Endodermal cell (in vitro differentiated cells): Measurements from ENCODE around the gene GRIN2A. TPM values are rescaled to one million over a fixed set of nuclear protein-coding genes. Genes with fewer than 3 reads are reported as not detected.
A peak's percentile ranks its signal among the peaks of the same experiment; 100 is the strongest.

Experiments
- DNase-seq: peaks from one replicate; pipeline ENCODE4 v3.0.0-alpha.2; 2017
- H3K27ac ChIP-seq: 2 replicates; pipeline ENCODE4 v1.5.1; 2013; ENCODE audit warnings: mild to moderate bottlenecking, low read depth, low read length, moderate library complexity
- H3K27me3 ChIP-seq: 2 replicates; pipeline ENCODE4 v1.6.1; 2013; ENCODE audit warnings: mild to moderate bottlenecking, low read length, moderate library complexity; ENCODE audit not compliant: insufficient read depth, control insufficient read depth, poor library complexity, severe bottlenecking
- H3K36me3 ChIP-seq: 2 replicates; pipeline ENCODE4 v1.7.0; 2013; ENCODE audit warnings: mild to moderate bottlenecking, low read length, moderate library complexity; ENCODE audit not compliant: control insufficient read depth, insufficient read depth
- H3K4me1 ChIP-seq: one replicate; pipeline ENCODE4 v1.7.0; 2013; ENCODE audit warnings: low read length; ENCODE audit not compliant: control insufficient read depth, insufficient read depth
- H3K4me3 ChIP-seq: 2 replicates; pipeline ENCODE4 v1.5.1; 2013; ENCODE audit warnings: mild to moderate bottlenecking, low read length, moderate library complexity
- H3K9ac ChIP-seq: 2 replicates; pipeline ENCODE4 v1.6.1; 2013; ENCODE audit warnings: mild to moderate bottlenecking, low read length, moderate library complexity; ENCODE audit not compliant: poor library complexity, severe bottlenecking; ENCODE audit errors: extremely low read depth
- H3K9me3 ChIP-seq: 2 replicates; pipeline ENCODE4 v1.6.1; 2013; ENCODE audit warnings: mild to moderate bottlenecking, low read length, moderate library complexity; ENCODE audit not compliant: control insufficient read depth
- H3K27ac Mint-ChIP-seq: 2 replicates; pipeline ENCODE4 v1.8.0; 2020; ENCODE audit warnings: mixed read lengths
- H3K27me3 Mint-ChIP-seq: 2 replicates; pipeline ENCODE4 v1.8.0; 2021; ENCODE audit warnings: mild to moderate bottlenecking, mixed read lengths; ENCODE audit not compliant: insufficient read depth
- H3K36me3 Mint-ChIP-seq: 2 replicates; pipeline ENCODE4 v1.8.0; 2020; ENCODE audit warnings: low read depth, mixed read lengths
- H3K4me1 Mint-ChIP-seq: 2 replicates; pipeline ENCODE4 v1.8.0; 2020; ENCODE audit warnings: mixed read lengths
- H3K4me3 Mint-ChIP-seq: 2 replicates; pipeline ENCODE4 v1.8.0; 2020; ENCODE audit warnings: mild to moderate bottlenecking, moderate library complexity, mixed read lengths
- H3K9me3 Mint-ChIP-seq: 2 replicates; pipeline ENCODE4 v1.8.0; 2020; ENCODE audit warnings: mild to moderate bottlenecking, mixed read lengths
- WGBS, 2 experiments: methylation state at CpG; one replicate each; pipeline versions ENCODE4 v1.1.5 to v1.1.7; 2013; ENCODE audit warnings: missing lambda C conversion rate in 2 of 2, mixed read lengths in 1 of 2; ENCODE audit not compliant: insufficient coverage in 1 of 2, insufficient read length in 1 of 2; 5-methylcytosine and 5-hydroxymethylcytosine counted together
- total RNA-seq, 2 donors: library from RNA; stranded (reverse); fragmentation: NEBNext Ultra II Directional in 1 of 2; extraction: Animal tissue kit (Norgen Biotek cat#: 25700) in 1 of 2; gene quantifications; 2 replicates in 1 of 2; 3 replicates in 1 of 2; pipeline ENCODE4 v1.2.1, GENCODE V29; 2021
- TF ChIP-seq, protein P1 (sequence below): fragments of 200-600 bp; sonication (generic); conservative IDR thresholded peaks from 2 replicates; pipeline ENCODE4 v1.5.0; 2021; ENCODE audit warnings: antibody characterized with exemption, mild to moderate bottlenecking

GRIN2A gene
- total RNA-seq, 2 donors from 2014 or later: 1.2 TPM

- peaks cover 11% of the 10 kb centered on the region for H3K9me3 ChIP-seq
- no peak overlapping the region for H3K4me3 ChIP-seq
- no peak for DNase-seq
- Mint-ChIP-seq H3K9me3 (peaks cover 6% of the 10 kb centered on the region), H3K4me1 (peaks cover 47% of the 10 kb centered on the region), H3K4me3 (no peak overlapping the region), H3K27me3 (peaks cover 22% of the 10 kb centered on the region), H3K27ac (peak overlapping the region; percentile 79), H3K36me3 (no peaks in the 10 kb centered on the region)
- H3K27me3 ChIP-seq: peaks cover 15% of the 10 kb centered on the region
- H3K36me3 ChIP-seq: no peaks in the 10 kb centered on the region
- peak overlapping the region; percentile 75 for H3K27ac ChIP-seq
- peaks cover 12% of the 10 kb centered on the region for H3K4me1 ChIP-seq
- WGBS, 2 experiments: 86% methylated on average over 1 of the region's 1 CpG; no CpG with 5 or more reads in 1 of the 2 experiments
- TF ChIP-seq, protein P1, sequence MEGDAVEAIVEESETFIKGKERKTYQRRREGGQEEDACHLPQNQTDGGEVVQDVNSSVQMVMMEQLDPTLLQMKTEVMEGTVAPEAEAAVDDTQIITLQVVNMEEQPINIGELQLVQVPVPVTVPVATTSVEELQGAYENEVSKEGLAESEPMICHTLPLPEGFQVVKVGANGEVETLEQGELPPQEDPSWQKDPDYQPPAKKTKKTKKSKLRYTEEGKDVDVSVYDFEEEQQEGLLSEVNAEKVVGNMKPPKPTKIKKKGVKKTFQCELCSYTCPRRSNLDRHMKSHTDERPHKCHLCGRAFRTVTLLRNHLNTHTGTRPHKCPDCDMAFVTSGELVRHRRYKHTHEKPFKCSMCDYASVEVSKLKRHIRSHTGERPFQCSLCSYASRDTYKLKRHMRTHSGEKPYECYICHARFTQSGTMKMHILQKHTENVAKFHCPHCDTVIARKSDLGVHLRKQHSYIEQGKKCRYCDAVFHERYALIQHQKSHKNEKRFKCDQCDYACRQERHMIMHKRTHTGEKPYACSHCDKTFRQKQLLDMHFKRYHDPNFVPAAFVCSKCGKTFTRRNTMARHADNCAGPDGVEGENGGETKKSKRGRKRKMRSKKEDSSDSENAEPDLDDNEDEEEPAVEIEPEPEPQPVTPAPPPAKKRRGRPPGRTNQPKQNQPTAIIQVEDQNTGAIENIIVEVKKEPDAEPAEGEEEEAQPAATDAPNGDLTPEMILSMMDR: no peak
- no peak overlapping the region for H3K9ac ChIP-seq
Observed at GRCh38 chr16:10081201-10081940, 100.9 kb downstream of the GRIN2A start.

DNA sequence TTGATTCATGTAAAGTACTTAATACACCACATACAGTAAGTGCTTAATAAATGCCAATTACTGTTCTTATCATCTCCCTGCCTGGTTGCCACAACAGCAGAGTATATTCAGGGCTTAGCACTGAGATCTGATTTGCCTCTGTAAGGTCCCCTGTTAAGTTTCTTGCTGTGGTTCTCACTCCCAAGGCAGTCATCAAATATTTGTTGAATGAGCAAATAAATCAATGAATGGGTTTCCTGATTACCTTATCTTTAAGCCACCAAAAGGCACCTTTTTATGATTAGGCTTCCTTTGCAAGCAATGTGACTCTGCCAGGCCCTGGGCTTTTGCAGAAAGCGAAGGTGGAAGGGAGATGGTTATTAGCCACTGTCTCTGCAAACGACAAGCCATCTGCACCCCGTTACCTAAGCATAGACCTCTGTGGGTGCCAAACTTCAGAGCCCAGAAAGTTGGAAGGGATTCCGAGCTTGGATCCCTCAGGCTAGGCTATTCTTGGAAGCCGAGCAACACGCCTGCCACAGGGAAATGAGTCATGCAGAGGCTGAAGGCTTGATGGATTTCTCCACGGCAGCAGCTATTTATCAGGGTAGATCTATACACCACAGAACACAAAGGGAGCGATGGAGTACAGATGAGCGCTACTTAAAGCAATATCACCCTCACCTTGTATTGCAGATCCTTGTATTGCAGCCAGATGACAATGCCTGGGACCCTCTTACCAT, 102.0 kb downstream of the GRIN2A start:
- peaks cover 6% of the 10 kb centered on the region for H3K9me3 Mint-ChIP-seq
- peaks cover 47% of the 10 kb centered on the region for H3K4me1 Mint-ChIP-seq
- Histone ChIP-seq H3K36me3 (no peaks in the 10 kb centered on the region), H3K4me1 (peaks cover 10% of the 10 kb centered on the region), H3K9ac (no peak overlapping the region), H3K27me3 (peaks cover 15% of the 10 kb centered on the region), H3K9me3 (peaks cover 11% of the 10 kb centered on the region), H3K27ac (peak overlapping the region; percentile 75), H3K4me3 (peak overlapping the region; percentile 3)
- peak; percentile 66 for DNase-seq
- 51 to 59% methylated on average over 7 to 9 of the region's 9 CpGs for WGBS, 2 experiments
- TF ChIP-seq, protein P1: no peak
- H3K27me3 Mint-ChIP-seq: peaks cover 24% of the 10 kb centered on the region
- H3K4me3 Mint-ChIP-seq: no peak overlapping the region
- H3K27ac Mint-ChIP-seq: peak overlapping the region; percentile 79
- H3K36me3 Mint-ChIP-seq: no peaks in the 10 kb centered on the region

DNA sequence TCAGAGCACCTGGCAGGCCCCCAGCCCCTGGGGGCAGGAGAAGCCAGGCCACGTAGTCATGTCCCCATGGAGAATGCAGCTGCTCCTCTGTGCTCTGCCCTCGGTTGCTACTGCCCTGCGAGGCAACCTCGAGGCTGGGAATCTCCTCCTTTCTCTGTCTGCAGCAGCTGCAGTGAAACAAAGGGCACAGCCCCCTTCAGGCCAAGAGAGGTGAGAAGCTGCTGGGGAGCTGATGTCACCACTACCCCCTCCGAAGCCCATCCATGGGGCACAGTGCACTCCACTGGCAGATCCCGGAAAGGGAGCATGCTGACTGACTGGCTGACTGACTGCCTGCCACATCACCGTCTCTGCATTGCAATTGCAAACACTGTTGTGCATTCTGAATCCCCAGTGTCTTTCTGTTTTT, 103.7 kb downstream of the GRIN2A start:
- Mint-ChIP-seq H3K27me3 (peaks cover 23% of the 10 kb centered on the region), H3K27ac (no peak overlapping the region), H3K9me3 (peaks cover 6% of the 10 kb centered on the region), H3K4me1 (peaks cover 47% of the 10 kb centered on the region), H3K36me3 (no peaks in the 10 kb centered on the region), H3K4me3 (no peak overlapping the region)
- Histone ChIP-seq H3K27me3 (peaks cover 15% of the 10 kb centered on the region), H3K27ac (peak overlapping the region; percentile 71), H3K36me3 (no peaks in the 10 kb centered on the region), H3K4me3 (no peak overlapping the region), H3K9me3 (peaks cover 11% of the 10 kb centered on the region), H3K9ac (no peak overlapping the region), H3K4me1 (peaks cover 10% of the 10 kb centered on the region)
- 31 to 46% methylated on average over 6 to 7 of the region's 7 CpGs for WGBS, 2 experiments
- DNase-seq: peak; percentile 91
- TF ChIP-seq, protein P1: peak; percentile 69
